NB4 (cell line): ENCODE results near the gene USP24.

Experiments
- CTCF ChIP-seq: IDR thresholded peaks from one replicate; pipeline ENCODE4 v1.5.1; 2012; ENCODE audit warnings: low read depth, low read length
- POLR2A ChIP-seq: IDR thresholded peaks from 2 replicates; pipeline ENCODE4 v1.6.1; 2011; ENCODE audit warnings: mild to moderate bottlenecking; ENCODE audit not compliant: insufficient read length; ENCODE audit errors: extremely low read depth

- TF ChIP-seq POLR2A (no peak), CTCF (no peak)
These were observed 90.7 kb downstream of the USP24 start for GRCh38 chr1:55124470-55124869.
